GM12873 (cell line): ENCODE results near the gene PLXDC2.

Experiments used
- CTCF ChIP-seq: IDR thresholded peaks from 2 replicates; pipeline ENCODE4 v1.5.1; 2012; ENCODE audit warnings: low read depth, mild to moderate bottlenecking, moderate library complexity, low read length, control low read depth; ENCODE audit not compliant: insufficient read depth; ENCODE audit errors: missing control alignments

PLXDC2 gene

GRCh38 chr10:19843487-19843886 lies 27.3 kb downstream of the PLXDC2 start:
- TF ChIP-seq CTCF: no peak

DNA sequence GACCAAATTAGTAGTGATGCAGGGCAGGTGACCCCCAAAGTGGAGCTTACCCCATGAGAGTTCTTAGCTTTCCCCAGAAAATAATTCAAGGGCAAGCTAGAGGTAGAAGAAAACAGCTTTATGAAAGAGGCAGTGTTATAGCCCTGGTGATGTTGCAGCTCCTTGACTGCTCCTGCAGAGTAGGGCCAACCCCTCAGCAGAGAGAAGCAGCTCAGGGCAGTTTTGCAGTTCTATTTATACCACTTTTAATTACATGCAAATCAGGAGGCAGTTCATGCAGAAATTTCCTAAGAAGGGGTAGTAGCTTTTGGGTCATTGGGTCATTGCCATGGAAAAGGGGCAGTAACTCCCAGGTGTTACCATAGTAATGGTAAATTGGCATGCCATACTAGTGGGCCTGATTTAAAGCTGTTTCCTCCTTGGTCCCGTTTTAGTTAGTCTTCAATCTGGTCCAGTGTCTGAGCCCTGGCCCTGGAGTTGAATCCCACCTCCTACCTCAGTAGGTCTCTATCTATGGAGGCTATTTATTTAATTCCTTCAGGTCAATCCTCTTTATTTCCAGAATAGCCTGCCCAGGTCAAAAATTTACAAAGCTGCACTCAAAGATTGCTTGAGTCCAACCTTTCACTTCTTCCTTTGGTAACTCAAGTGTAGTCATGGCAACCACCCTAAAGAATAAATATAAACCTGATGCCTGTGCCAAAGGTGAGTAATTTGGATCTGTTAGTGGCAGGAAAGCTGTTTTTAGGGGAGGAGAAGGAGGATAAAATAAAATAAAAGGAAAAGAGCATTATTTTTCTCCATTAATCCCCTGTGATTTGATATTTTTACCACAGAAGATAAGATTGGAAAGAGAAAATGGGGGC lies 29.5 kb downstream of the PLXDC2 start:
- TF ChIP-seq CTCF: no peak

DNA sequence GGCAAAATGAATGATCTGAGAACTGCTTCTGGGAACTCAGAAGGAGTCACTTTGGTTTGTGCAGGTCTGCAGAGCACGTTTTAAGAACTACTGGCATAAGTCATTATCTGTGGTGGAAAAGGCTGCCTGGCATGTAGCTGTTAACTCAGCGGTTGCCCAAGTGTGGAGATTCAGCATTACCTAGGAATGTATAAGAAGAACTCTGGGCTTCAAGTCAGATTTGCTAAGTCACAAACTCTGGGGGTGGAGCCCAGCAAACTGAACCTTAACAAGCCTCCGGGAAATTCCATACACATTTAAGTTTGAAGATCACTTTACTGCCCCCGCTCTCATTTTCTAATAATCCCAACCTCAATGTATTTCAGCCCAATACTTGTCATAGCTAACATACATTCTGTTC lies 31.1 kb downstream of the PLXDC2 start:
- no peak for TF ChIP-seq CTCF

DNA sequence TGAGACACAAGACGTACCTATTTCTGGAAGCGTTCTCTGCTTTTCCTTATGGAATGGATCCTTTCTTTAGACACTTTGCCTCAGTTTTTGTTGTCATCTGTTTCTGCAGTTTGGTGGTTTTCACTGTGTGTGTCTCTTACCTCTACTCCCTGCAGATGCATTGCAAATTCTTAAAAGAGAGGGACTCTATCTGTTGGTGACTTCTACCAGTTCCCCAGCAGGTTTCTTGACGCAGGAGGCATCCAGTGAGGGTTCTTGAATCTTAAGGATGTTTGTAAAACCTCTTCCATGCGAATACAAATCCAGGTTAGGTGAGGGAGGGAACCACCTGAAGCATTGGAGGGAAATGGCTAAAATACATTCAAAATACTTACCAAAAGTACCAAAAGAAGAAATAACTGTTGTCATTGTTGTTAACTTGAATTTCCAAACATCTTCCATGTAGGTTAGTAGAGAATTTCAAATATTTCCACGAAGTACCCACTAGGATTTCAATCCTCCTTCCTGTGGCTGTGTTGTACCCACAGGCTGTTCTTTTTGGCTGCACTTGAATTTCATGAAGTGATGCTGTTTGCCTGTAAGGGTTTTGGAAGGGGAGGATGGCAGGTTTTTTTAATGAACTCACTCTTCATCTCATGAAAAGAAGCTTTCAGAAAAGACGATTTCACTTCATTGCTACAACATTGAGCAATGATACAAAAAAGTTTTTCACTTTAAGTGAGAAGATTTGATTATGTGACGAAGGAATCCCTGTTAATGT lies 32.2 kb downstream of the PLXDC2 start:
- TF ChIP-seq CTCF: no peak

GRCh38 chr10:19853831-19854230 lies 37.6 kb downstream of the PLXDC2 start:
- no peak for TF ChIP-seq CTCF

GRCh38 chr10:19857876-19858275 lies 41.6 kb downstream of the PLXDC2 start:
- no peak for TF ChIP-seq CTCF

DNA sequence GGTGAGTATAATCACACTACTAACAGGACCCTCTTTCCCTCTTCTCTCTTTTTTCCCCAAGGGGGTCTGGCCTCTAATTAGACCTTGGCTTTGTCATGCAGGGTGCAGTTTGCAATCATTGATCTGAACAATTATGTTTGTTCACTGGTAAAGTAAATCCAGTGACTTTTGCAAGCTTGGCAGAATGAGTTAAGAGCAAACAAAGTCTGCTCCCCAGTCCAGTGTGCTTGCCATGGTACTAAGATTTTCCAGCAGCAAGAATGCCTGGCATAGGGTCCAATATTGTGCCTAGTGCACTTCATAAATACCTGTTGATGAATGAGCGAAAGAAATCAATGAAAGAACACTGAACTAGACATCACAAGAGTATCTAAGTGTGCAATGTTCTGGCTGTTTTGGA lies 43.9 kb downstream of the PLXDC2 start:
- TF ChIP-seq CTCF: no peak
